NCI-H2227 treated with DMSO at 0.1 percent for 48 hours (cell line): ENCODE measurements around the gene GJA1.

Source experiments
- DNase-seq: peaks from one replicate; lab custom pipeline; 2025; lab: John Stamatoyannopoulos, UW

The GJA1 gene

GRCh38 chr6:121492536-121492935, 57.1 kb downstream of the GJA1 start:
- no peak for DNase-seq

GRCh38 chr6:121497970-121498375, 62.5 kb downstream of the GJA1 start:
- DNase-seq = no peak

GRCh38 chr6:121498481-121499276, 63.2 kb downstream of the GJA1 start:
- DNase-seq = no peak
